Germinal center (tissue), 1 donor: ENCODE data around the gene EPC2.

ENCODE experiments used
- DNase-seq: peaks from one replicate; pipeline ENCODE4 v3.0.0; 2012; ENCODE audit warnings: mixed read lengths, low spot score

Gene EPC2

DNA sequence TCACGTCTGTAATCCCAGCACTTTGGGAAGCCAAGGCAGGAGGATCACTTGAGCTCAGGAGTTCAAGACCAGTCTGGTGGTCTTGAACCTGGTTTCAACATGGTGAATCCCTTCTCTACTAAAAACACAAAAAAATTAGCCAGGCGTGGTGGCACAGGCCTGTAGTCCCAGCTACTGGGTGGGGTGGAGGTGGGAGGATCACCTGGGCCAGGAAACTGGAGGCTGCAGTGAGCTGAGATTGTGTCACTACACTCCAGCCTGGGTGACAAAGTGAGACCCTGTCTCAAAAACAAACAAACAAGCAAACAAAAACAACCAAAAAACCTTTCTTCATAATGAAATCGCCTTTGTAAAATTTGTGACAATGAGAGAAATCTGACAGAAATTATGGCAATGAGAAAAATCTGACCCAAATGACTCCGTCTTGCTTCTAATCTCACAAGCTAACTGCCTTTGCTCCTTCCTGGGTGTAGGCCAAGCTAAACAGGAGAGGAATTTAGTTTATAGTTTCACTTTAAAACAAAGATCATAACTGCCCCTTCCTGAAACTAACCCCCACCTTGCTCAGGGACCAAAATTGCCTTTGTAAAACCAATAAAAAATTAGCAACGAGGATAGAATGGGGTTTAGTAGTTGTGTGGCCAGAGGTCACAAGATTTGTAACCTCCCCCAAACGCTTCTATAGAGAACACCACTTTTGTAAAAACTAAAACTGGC is 169.8 kb downstream of the EPC2 start:
- no peak for DNase-seq

DNA sequence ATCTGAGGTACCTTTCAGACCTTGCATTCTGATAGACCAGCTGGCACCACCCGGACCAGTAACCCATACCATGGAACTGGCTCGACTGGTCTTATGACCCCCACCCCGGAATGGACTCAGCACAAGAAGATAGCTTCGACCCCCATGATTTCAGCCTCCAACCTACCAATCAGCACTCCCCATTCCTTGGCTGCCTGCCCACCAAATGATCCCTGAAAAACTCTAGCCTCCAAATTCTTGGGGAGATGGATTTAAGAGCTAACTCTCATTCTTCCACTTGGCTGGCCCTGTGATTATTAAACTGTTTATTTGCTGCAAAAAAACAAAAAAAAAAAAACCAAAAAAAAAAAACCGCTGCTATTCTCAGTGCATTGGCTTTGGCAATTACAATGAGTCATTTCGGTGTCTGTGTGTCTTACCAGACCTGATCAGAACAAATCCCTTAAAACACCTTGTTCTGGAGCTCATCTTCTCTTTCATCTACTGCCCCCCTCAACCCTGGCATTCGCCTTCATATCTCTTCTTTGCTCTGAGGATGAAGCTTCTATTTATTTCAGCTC is 170.4 kb downstream of the EPC2 start:
- DNase-seq: no peak

DNA sequence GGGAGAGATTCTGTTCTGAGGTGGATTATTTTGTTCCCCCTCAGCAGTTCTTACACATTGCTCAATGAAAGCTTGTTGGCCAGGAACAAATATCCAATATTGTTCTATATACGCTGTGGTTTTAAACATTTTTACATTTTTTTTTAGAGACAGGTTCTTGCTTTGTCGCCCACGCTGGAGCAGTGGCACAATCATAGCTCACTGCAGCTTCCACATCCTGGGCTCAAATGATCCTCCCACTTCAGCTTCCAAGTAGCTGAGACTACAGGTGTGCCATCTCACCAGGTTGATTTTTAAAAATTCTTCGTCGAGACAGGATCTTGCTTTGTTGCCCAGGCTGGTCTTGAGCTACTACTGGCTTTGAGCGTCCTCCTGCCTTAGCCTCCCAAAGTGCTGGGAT is 171.6 kb downstream of the EPC2 start:
- DNase-seq: no peak

DNA sequence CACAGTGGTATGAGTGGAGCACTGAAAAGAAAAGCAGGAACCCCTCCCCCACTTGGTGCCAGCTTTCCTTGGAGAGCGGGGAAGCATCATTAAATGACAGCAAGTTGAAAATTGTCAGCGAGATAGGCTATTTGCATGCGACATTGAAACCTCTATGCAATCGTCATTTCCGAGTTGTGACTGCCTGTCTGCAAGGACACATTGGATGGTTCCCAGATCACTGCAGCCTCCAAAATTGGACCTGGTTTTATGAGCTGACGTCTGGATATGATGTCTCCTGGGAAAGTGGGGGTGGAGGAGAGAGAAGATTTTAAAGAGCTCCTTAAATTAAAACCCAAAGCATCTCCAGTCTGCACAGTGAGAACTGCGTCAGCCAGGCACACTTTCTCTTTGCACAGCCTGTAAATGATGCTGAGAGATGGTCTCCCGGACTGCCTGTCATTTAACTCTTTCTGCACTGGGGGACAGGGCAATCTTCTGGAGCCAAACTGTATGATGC is 172.7 kb downstream of the EPC2 start:
- DNase-seq: no peak

DNA sequence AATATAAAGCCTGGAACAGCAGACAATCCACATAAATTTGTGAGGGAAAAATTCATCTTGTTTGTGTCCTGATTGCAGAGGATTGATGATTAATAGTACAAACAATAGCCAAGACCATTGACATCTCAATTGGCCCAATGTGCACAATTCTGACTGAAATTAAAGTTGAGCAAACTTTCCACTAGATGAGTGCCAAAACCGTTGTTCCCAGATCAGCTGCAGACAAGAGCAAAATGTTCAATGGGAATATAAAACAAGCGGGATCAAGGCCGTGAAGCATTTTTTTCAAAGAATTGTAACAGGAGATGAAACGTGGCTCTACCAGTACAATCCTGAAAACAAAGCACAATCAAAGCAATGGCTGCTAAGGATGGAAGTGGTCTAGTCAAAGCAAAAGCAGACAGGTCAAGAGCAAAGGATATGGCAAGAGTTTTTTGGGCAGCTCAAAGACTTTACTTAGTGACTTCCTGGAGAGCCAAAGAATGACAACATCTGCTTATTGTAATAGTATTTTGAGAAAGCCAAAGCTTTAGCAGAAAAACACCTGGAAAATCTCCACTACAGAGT is 174.6 kb downstream of the EPC2 start:
- no peak for DNase-seq

DNA sequence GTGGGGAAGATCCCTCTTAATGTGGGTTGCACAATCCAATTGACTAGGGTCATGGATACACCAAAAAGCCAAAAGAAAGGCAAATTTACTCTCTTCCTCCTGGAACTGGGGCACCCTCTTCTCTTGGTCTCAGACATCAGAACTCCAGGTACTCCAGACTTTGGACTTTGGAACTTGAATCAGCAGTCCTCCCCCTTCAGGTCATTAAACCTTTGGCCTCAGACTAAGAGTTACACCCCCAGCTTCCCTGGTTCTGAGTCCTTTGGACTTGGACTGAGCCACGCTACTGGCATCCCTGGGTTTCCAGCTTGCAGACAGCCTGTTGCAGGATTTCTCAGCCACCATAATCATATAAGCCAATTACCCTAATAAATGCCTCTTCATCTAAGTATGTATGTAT is 179.6 kb downstream of the EPC2 start:
- no peak for DNase-seq

DNA sequence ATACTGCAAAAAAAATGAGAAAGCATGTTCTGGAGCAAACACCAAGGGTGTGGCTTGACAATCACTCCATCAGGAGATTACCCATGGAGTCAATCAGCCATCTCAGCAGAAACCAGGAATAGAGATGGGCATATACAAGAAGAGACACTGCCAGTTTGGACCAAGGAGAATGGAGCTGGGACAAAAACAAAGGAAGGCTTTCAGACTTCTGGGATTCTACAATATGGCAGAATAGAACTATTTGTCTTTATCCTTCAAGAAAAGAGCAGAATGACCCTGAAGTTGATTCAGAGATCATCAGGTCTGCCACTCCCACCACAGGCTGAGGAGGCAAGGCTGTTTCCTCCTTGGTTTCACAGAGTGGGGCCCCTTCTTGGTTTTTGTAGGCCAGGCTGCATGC is 182.2 kb downstream of the EPC2 start:
- no peak for DNase-seq

DNA sequence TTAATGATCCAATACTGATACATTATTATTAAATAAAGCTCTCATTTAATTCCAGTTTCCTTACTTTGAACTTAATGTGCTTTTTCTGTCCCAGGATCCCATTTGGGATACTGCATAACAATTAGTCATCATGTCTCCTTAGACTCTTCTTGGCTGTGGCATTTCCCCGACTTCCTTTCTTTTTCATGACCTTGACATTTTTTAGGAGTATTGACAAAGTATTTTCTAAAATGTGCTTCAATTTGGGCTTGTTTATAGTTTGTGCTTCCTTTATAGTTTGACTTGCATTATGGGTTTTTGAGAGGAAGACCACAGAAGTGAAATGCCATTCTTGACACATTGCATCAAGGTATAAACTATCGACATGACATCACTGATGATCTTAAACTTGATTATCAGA is 184.4 kb downstream of the EPC2 start:
- no peak for DNase-seq

DNA sequence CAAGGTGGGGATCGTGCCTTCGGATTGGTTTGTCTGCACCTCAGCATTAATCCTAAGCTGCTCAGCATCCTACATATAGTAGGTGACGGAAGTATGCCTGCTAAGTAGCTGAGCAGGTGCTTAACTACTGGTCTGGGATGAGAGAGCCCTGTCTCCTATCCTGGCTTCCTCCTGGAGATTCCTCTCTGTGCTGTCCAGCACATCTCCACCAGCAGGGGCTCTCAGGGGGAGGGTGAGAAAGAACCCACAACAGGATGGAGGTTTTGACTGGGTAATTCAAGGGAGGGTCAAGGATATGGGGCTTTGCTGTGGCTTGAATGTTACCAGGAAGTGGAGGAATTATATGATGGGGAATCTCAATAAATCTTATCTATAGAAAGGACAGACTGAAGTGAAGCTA is 185.1 kb downstream of the EPC2 start:
- DNase-seq: no peak

DNA sequence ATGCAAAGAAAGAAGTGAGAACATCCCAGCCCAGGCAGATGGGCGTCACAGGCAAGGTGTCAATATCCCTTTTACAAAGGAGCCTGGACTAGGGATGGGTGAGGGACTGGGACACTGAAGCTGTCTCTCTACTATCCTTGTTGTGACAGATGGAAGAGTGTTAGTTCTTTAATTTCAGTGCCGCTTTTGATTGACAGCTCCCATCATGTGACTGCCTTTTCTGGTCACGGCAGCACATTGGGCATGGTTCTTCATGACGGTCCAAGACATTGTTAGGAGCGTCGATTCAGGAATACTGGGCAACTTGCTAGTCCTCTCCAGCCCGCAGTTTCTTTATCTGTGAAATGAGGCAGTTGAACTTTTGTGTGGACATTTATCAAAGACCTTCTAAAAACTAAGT is 188.1 kb downstream of the EPC2 start:
- no peak for DNase-seq
